Measurements from ENCODE around the gene ABLIM2.
"Not testable (repeated sequence)": the region's sequence is repeated elsewhere in the genome, so short reads cannot be mapped to it uniquely, and the experiment has no call there.

The ABLIM2 gene

GRCh38 chr4:7928711-7929110 is 229.9 kb downstream of the ABLIM2 start:
- Histone ChIP-seq H2AFZ (ENCODE audit: low read length, unreplicated experiment) (no peak overlapping the region), H3K4me1 (ENCODE audit: control insufficient read depth, insufficient read depth, low read length, unreplicated experiment) (peaks cover 31% of the 10 kb centered on the region), H3K27me3 (ENCODE audit: insufficient read depth, low read length) (no peaks in the 10 kb centered on the region), H3K4me3 (ENCODE audit: low read depth, low read length) (no peak overlapping the region), H3K36me3 (ENCODE audit: insufficient read depth, low read length) (peaks cover 5% of the 10 kb centered on the region), H3K79me2 (ENCODE audit: control insufficient read depth, insufficient read depth, low read length, unreplicated experiment) (peaks cover 98% of the 10 kb centered on the region), H3K27ac (ENCODE audit: low read depth, low read length) (no peak overlapping the region)

GRCh38 chr4:7926822-7927221 is 231.8 kb downstream of the ABLIM2 start:
- peaks cover 29% of the 10 kb centered on the region for H3K4me1 ChIP-seq (ENCODE audit: control insufficient read depth, insufficient read depth, low read length, unreplicated experiment)
- H2AFZ ChIP-seq (ENCODE audit: low read length, unreplicated experiment): no peak overlapping the region
- no peak overlapping the region for H3K27ac ChIP-seq (ENCODE audit: low read depth, low read length)
- no peaks in the 10 kb centered on the region for H3K27me3 ChIP-seq (ENCODE audit: insufficient read depth, low read length)
- H3K36me3 ChIP-seq (ENCODE audit: insufficient read depth, low read length): peaks cover 2% of the 10 kb centered on the region; the same call in 1 of the 2 replicates
- no peak overlapping the region for H3K4me3 ChIP-seq (ENCODE audit: low read depth, low read length)
- H3K79me2 ChIP-seq (ENCODE audit: control insufficient read depth, insufficient read depth, low read length, unreplicated experiment): peaks cover 99% of the 10 kb centered on the region

- H3K36me3 ChIP-seq (ENCODE audit: insufficient read depth, low read length): peaks cover 7% of the 10 kb centered on the region
- H3K4me1 ChIP-seq (ENCODE audit: control insufficient read depth, insufficient read depth, low read length, unreplicated experiment): peaks cover 21% of the 10 kb centered on the region
- H3K27ac ChIP-seq (ENCODE audit: low read depth, low read length): no peak overlapping the region
- no peak overlapping the region for H2AFZ ChIP-seq (ENCODE audit: low read length, unreplicated experiment)
- H3K4me3 ChIP-seq (ENCODE audit: low read depth, low read length): no peak overlapping the region
- peaks cover 97% of the 10 kb centered on the region for H3K79me2 ChIP-seq (ENCODE audit: control insufficient read depth, insufficient read depth, low read length, unreplicated experiment)
- H3K27me3 ChIP-seq (ENCODE audit: insufficient read depth, low read length): no peaks in the 10 kb centered on the region
Measured at GRCh38 chr4:7924570-7924969, 234.0 kb downstream of the ABLIM2 start.

- Histone ChIP-seq H3K79me2 (ENCODE audit: control insufficient read depth, insufficient read depth, low read length, unreplicated experiment) (peaks cover 96% of the 10 kb centered on the region), H2AFZ (ENCODE audit: low read length, unreplicated experiment) (no peak overlapping the region), H3K27me3 (ENCODE audit: insufficient read depth, low read length) (no peaks in the 10 kb centered on the region), H3K4me3 (ENCODE audit: low read depth, low read length) (no peak overlapping the region; the same call in 1 of the 2 replicates), H3K36me3 (ENCODE audit: insufficient read depth, low read length) (peaks cover 7% of the 10 kb centered on the region), H3K27ac (ENCODE audit: low read depth, low read length) (no peak overlapping the region), H3K4me1 (ENCODE audit: control insufficient read depth, insufficient read depth, low read length, unreplicated experiment) (peaks cover 17% of the 10 kb centered on the region)
Measured at GRCh38 chr4:7924163-7924562, 234.4 kb downstream of the ABLIM2 start.

GRCh38 chr4:7922466-7922865 is 236.1 kb downstream of the ABLIM2 start:
- peaks cover 20% of the 10 kb centered on the region for H3K4me1 ChIP-seq (ENCODE audit: control insufficient read depth, insufficient read depth, low read length, unreplicated experiment)
- H3K36me3 ChIP-seq (ENCODE audit: insufficient read depth, low read length): peaks cover 10% of the 10 kb centered on the region
- no peaks in the 10 kb centered on the region for H3K27me3 ChIP-seq (ENCODE audit: insufficient read depth, low read length)
- H2AFZ ChIP-seq (ENCODE audit: low read length, unreplicated experiment): no peak overlapping the region
- H3K27ac ChIP-seq (ENCODE audit: low read depth, low read length): no peak overlapping the region
- H3K79me2 ChIP-seq (ENCODE audit: control insufficient read depth, insufficient read depth, low read length, unreplicated experiment): peaks cover 97% of the 10 kb centered on the region
- H3K4me3 ChIP-seq (ENCODE audit: low read depth, low read length): no peak overlapping the region

GRCh38 chr4:7918981-7919380 is 239.6 kb downstream of the ABLIM2 start:
- Histone ChIP-seq H3K4me3 (ENCODE audit: low read depth, low read length) (no peak overlapping the region), H3K27ac (ENCODE audit: low read depth, low read length) (no peak overlapping the region), H3K27me3 (ENCODE audit: insufficient read depth, low read length) (no peaks in the 10 kb centered on the region), H2AFZ (ENCODE audit: low read length, unreplicated experiment) (no peak overlapping the region), H3K4me1 (ENCODE audit: control insufficient read depth, insufficient read depth, low read length, unreplicated experiment) (peaks cover 7% of the 10 kb centered on the region), H3K36me3 (ENCODE audit: insufficient read depth, low read length) (peaks cover 8% of the 10 kb centered on the region), H3K79me2 (ENCODE audit: control insufficient read depth, insufficient read depth, low read length, unreplicated experiment) (peaks cover 96% of the 10 kb centered on the region)

- not testable (repeated sequence) for H3K4me3 ChIP-seq (ENCODE audit: low read depth, low read length); H3K27me3 ChIP-seq (ENCODE audit: insufficient read depth, low read length); H3K4me1 ChIP-seq (ENCODE audit: control insufficient read depth, insufficient read depth, low read length, unreplicated experiment); H3K36me3 ChIP-seq (ENCODE audit: insufficient read depth, low read length); H2AFZ ChIP-seq (ENCODE audit: low read length, unreplicated experiment); H3K27ac ChIP-seq (ENCODE audit: low read depth, low read length)
- peaks cover 94% of the 10 kb centered on the region for H3K79me2 ChIP-seq (ENCODE audit: control insufficient read depth, insufficient read depth, low read length, unreplicated experiment)
Measured at GRCh38 chr4:7918187-7918586, 240.4 kb downstream of the ABLIM2 start.

- Histone ChIP-seq H3K4me1 (ENCODE audit: control insufficient read depth, insufficient read depth, low read length, unreplicated experiment) (peaks cover 10% of the 10 kb centered on the region), H3K27me3 (ENCODE audit: insufficient read depth, low read length) (no peaks in the 10 kb centered on the region), H3K79me2 (ENCODE audit: control insufficient read depth, insufficient read depth, low read length, unreplicated experiment) (peaks cover 94% of the 10 kb centered on the region), H3K4me3 (ENCODE audit: low read depth, low read length) (no peak overlapping the region), H3K36me3 (ENCODE audit: insufficient read depth, low read length) (peaks cover 8% of the 10 kb centered on the region), H2AFZ (ENCODE audit: low read length, unreplicated experiment) (no peak overlapping the region), H3K27ac (ENCODE audit: low read depth, low read length) (no peak overlapping the region)
Measured at GRCh38 chr4:7917669-7918068, 240.9 kb downstream of the ABLIM2 start.

- Histone ChIP-seq H3K79me2 (ENCODE audit: control insufficient read depth, insufficient read depth, low read length, unreplicated experiment) (peaks cover 93% of the 10 kb centered on the region), H3K36me3 (ENCODE audit: insufficient read depth, low read length) (peaks cover 8% of the 10 kb centered on the region), H3K27me3 (ENCODE audit: insufficient read depth, low read length) (no peaks in the 10 kb centered on the region), H3K27ac (ENCODE audit: low read depth, low read length) (no peak overlapping the region), H3K4me3 (ENCODE audit: low read depth, low read length) (no peak overlapping the region), H3K4me1 (ENCODE audit: control insufficient read depth, insufficient read depth, low read length, unreplicated experiment) (peaks cover 26% of the 10 kb centered on the region), H2AFZ (ENCODE audit: low read length, unreplicated experiment) (no peak overlapping the region)
Measured at GRCh38 chr4:7915875-7916242, 242.8 kb downstream of the ABLIM2 start.

Data from ACC112 (cell line).